ENCODE results near the gene CTNND1.

The CTNND1 gene

DNA sequence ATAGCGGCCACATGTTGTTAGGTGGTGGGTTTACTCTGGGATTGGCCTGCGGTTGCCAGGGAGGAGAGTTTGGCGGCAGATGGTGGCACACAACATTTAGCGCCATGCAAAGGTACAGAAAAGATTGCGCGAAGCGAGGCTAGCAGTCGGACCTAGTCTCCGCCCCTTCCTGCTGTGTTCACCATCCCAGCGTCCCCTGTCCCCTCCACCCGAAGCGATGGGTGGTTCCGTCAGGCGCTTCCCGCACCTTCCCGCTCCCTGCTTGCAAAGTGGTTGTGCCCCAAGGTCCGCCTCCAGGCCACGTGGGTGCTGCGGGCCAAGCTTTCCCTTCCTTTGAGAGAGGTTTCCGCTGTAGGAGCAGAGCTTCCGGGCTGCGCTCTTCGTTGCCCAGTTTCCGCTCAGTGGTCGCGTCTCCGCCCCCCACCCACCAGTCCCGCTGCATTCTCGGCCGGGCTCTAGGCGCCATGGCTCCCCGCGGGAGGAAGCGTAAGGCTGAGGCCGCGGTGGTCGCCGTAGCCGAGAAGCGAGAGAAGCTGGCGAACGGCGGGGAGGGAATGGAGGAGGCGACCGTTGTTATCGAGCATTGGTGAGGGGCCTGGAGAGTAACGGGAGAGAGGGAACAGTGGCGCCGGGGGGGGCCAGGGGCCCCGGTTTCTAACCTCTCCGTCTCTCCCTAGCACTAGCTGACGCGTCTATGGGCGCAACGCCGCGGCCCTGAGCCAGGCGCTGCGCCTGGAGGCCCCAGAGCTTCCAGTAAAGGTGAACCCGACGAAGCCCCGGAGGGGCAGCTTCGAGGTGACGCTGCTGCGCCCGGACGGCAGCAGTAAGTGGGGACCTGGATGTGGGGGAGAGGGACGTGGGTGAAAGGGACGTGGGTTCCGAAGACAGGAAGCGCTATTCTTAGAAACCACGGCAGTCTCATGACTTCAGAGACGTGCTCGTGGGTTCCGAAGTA lies 20.2 kb upstream of the CTNND1 start, which contains the start of gene SELENOH:
TSS of gene SELENOH (plus strand) at position 360 of the 955 bp plus-strand sequence. CDS start at position 465, 105 bp downstream.
- H3K4me3 ChIP-seq (ENCODE audit: insufficient read depth, low read length, poor library complexity, severe bottlenecking) = peak within 1 kb of the TSS; percentile 96
- H3K9me2 ChIP-seq (replicated peaks; ENCODE audit: insufficient read depth, low read length) = no peaks in the 10 kb centered on the region
- peak within 1 kb of the TSS; percentile 95 for H3K9ac ChIP-seq (ENCODE audit: low read length)
- no peaks in the 10 kb centered on the region for H3K9me3 ChIP-seq (ENCODE audit: insufficient read depth, low read length)
- 0 out of 2 replicates have a peak, but pooled peaks cover 6% of the 10 kb centered on the region for H3K36me3 ChIP-seq (ENCODE audit: low read length)
- TF ChIP-seq EZH2phosphoT487 (conservative IDR thresholded peaks at IDR 0.05; ENCODE audit: low read length) (no peak), CTCF (IDR thresholded peaks at IDR 0.05; ENCODE audit: insufficient read depth, low read length, poor library complexity, severe bottlenecking) (no peak)
- no peaks in the 10 kb centered on the region for H4K20me1 ChIP-seq (ENCODE audit: low read depth, low read length)
- H3K4me2 ChIP-seq (ENCODE audit: low read depth, low read length, poor library complexity, severe bottlenecking) = peak within 1 kb of the TSS; percentile 92
- H2AFZ ChIP-seq (ENCODE audit: low read depth, low read length, severe bottlenecking) = peak within 1 kb of the TSS; percentile 83
- H3K79me2 ChIP-seq (ENCODE audit: insufficient read depth, low read length) = peaks cover 15% of the 10 kb centered on the region
- H3K27me3 ChIP-seq (ENCODE audit: low read length) = no peaks in the 10 kb centered on the region
- H3F3A ChIP-seq (ENCODE audit: insufficient read depth) = peaks cover 21% of the 10 kb centered on the region
- peak within 1 kb of the TSS; percentile 71 for H3K27ac ChIP-seq (ENCODE audit: low read depth, low read length)

GRCh38 chr11:57742087-57742452 lies 19.5 kb upstream of the CTNND1 start:
- H3K9me3 ChIP-seq (ENCODE audit: insufficient read depth, low read length) = no peaks in the 10 kb centered on the region
- no peaks in the 10 kb centered on the region for H4K20me1 ChIP-seq (ENCODE audit: low read depth, low read length)
- H3F3A ChIP-seq (ENCODE audit: insufficient read depth) = peaks cover 21% of the 10 kb centered on the region
- peak overlapping the region; percentile 59 for H2AFZ ChIP-seq (ENCODE audit: low read depth, low read length, severe bottlenecking)
- no peak for TF ChIP-seq EZH2phosphoT487 (conservative IDR thresholded peaks at IDR 0.05; ENCODE audit: low read length)
- TF ChIP-seq CTCF (IDR thresholded peaks at IDR 0.05; ENCODE audit: insufficient read depth, low read length, poor library complexity, severe bottlenecking) = no peak
- H3K4me3 ChIP-seq (ENCODE audit: insufficient read depth, low read length, poor library complexity, severe bottlenecking) = peak overlapping the region; percentile 96
- peak overlapping the region; percentile 95 for H3K9ac ChIP-seq (ENCODE audit: low read length)
- 0 out of 2 replicates have a peak, but pooled peaks cover 6% of the 10 kb centered on the region for H3K36me3 ChIP-seq (ENCODE audit: low read length)
- no peaks in the 10 kb centered on the region for H3K27me3 ChIP-seq (ENCODE audit: low read length)
- H3K4me2 ChIP-seq (ENCODE audit: low read depth, low read length, poor library complexity, severe bottlenecking) = peak overlapping the region; percentile 92
- H3K27ac ChIP-seq (ENCODE audit: low read depth, low read length) = peak overlapping the region; percentile 71
- H3K9me2 ChIP-seq (replicated peaks; ENCODE audit: insufficient read depth, low read length) = no peaks in the 10 kb centered on the region
- peaks cover 15% of the 10 kb centered on the region for H3K79me2 ChIP-seq (ENCODE audit: insufficient read depth, low read length)

DNA sequence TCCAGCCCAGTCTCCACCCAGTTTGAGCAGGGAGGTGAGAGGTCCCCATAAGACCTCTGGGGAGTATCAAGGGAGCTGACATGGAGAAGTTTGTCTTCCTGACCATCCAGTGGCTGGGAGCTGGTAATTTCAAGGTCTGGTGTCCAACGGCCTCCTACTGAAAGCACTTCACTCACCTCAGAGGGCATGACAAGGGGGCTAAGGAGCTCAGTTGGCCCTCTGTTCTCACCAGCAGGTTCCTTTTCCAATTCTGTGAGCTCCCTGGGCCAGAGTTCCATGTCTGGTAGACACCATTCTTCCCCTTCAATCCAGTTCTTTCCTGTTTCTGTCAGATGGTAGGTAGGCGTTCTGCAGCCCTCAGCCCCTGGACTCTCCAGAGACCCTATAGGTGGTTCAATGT lies 17.2 kb upstream of the CTNND1 start:
- peaks cover 21% of the 10 kb centered on the region for H3F3A ChIP-seq (ENCODE audit: insufficient read depth)
- H3K9ac ChIP-seq (ENCODE audit: low read length) = no peak overlapping the region
- H2AFZ ChIP-seq (ENCODE audit: low read depth, low read length, severe bottlenecking) = no peak overlapping the region
- H4K20me1 ChIP-seq (ENCODE audit: low read depth, low read length) = no peaks in the 10 kb centered on the region
- no peak for TF ChIP-seq EZH2phosphoT487 (conservative IDR thresholded peaks at IDR 0.05; ENCODE audit: low read length)
- no peak for TF ChIP-seq CTCF (IDR thresholded peaks at IDR 0.05; ENCODE audit: insufficient read depth, low read length, poor library complexity, severe bottlenecking)
- no peak overlapping the region for H3K4me3 ChIP-seq (ENCODE audit: insufficient read depth, low read length, poor library complexity, severe bottlenecking)
- no peak overlapping the region for H3K27ac ChIP-seq (ENCODE audit: low read depth, low read length)
- no peak overlapping the region for H3K4me2 ChIP-seq (ENCODE audit: low read depth, low read length, poor library complexity, severe bottlenecking)
- H3K9me3 ChIP-seq (ENCODE audit: insufficient read depth, low read length) = no peaks in the 10 kb centered on the region
- peaks cover 15% of the 10 kb centered on the region for H3K79me2 ChIP-seq (ENCODE audit: insufficient read depth, low read length)
- H3K27me3 ChIP-seq (ENCODE audit: low read length) = no peaks in the 10 kb centered on the region
- no peaks in the 10 kb centered on the region for H3K9me2 ChIP-seq (replicated peaks; ENCODE audit: insufficient read depth, low read length)
- H3K36me3 ChIP-seq (ENCODE audit: low read length) = 0 out of 2 replicates have a peak, but pooled peaks cover 6% of the 10 kb centered on the region

Measured in SU-DHL-6 (cell line).